Calu3 (cell line): ENCODE measurements around the gene UBE2M. TPM values are rescaled to one million over a fixed set of nuclear protein-coding genes. Genes with fewer than 3 reads are reported as not detected.
"Not testable (repeated sequence)": the region's sequence is repeated elsewhere in the genome, so short reads cannot be mapped to it uniquely, and the experiment has no call there.

Source experiments
- Bru-seq: library from RNA; stranded (reverse); fragments of 400-500 nt; gene quantifications from one replicate; lab custom pipeline; 2021; lab: Mats Ljungman, UMichigan
- BruChase-seq, 2 experiments: library from RNA; stranded (reverse); fragments of 400-500 nt; gene quantifications; one replicate each; lab custom pipeline; 2021; lab: Mats Ljungman, UMichigan
- BruUV-seq: library from RNA; stranded (reverse); fragments of 400-500 nt; replicated peaks from 2 replicates; lab custom pipeline; 2021; lab: Mats Ljungman, UMichigan
- CTCF ChIA-PET: fragments of 300-600 bp; sonication (Branson Sonifier 250); formaldehyde crosslinking; loops from one replicate; lab custom pipeline; 2022; ENCODE audit warnings: antibody characterized with exemption; lab: Charles Lee
- DNase-seq: peaks from one replicate; pipeline ENCODE4 v3.0.0; 2022
- H3K27ac Mint-ChIP-seq: one replicate; pipeline ENCODE4 v1.8.0; 2022; ENCODE audit warnings: mixed read lengths; ENCODE audit not compliant: unreplicated experiment
- H3K27me3 Mint-ChIP-seq: one replicate; pipeline ENCODE4 v1.8.0; 2022; ENCODE audit warnings: mixed read lengths; ENCODE audit not compliant: unreplicated experiment
- H3K36me3 Mint-ChIP-seq: one replicate; pipeline ENCODE4 v1.8.0; 2022; ENCODE audit warnings: mild to moderate bottlenecking, moderate library complexity, mixed read lengths; ENCODE audit not compliant: insufficient read depth, unreplicated experiment
- H3K4me1 Mint-ChIP-seq: one replicate; pipeline ENCODE4 v1.8.0; 2022; ENCODE audit warnings: mild to moderate bottlenecking, low read depth, mixed read lengths; ENCODE audit not compliant: unreplicated experiment
- H3K4me3 Mint-ChIP-seq: one replicate; pipeline ENCODE4 v1.8.0; 2022; ENCODE audit warnings: mild to moderate bottlenecking, low read depth, moderate library complexity, mixed read lengths; ENCODE audit not compliant: unreplicated experiment
- H3K9me3 Mint-ChIP-seq: one replicate; pipeline ENCODE4 v1.8.0; 2022; ENCODE audit warnings: low read depth, mixed read lengths; ENCODE audit not compliant: unreplicated experiment
- CTCF ChIP-seq: fragments of 200-600 bp; IDR thresholded peaks from one replicate; pipeline ENCODE4 v1.8.0; 2022; ENCODE audit warnings: antibody characterized with exemption; ENCODE audit not compliant: unreplicated experiment
- intact Hi-C: fragments of 100-400 bp; cut with micrococcal nuclease; formaldehyde crosslinking; loops from one replicate; pipeline ENCODE4 v1.10.0; 2022; ENCODE audit not compliant: unreplicated experiment
- long read RNA-seq: library from polyadenylated mRNA; stranded (forward); transcript quantifications from one replicate; pipeline ENCODE4 v2.0.0, GENCODE V29; 2022
- total RNA-seq: library from RNA; stranded (reverse); gene quantifications from 2 replicates; pipeline ENCODE4 v1.2.3, GENCODE V29; 2022

UBE2M gene
- 123 and 131 TPM in 2 replicates for total RNA-seq
- Bru-seq, nascent RNA = percentile 67 among the genes with signal in this experiment
- percentile 96 among the genes with signal in this experiment for BruChase-seq, experiment 1, labeled RNA remaining after a 6-hour chase
- percentile 92 among the genes with signal in this experiment for BruChase-seq, experiment 2, labeled RNA remaining after a 2-hour chase
- long read RNA-seq, transcript UBE2M-201 (6 exons, 1,508 nt) = major isoform, 252 of 281 reads
- long read RNA-seq, partial matches to known transcripts = 15 of 281 reads
- long read RNA-seq, other reads (novel, unspliced or antisense) = 13 of 281 reads

DNA sequence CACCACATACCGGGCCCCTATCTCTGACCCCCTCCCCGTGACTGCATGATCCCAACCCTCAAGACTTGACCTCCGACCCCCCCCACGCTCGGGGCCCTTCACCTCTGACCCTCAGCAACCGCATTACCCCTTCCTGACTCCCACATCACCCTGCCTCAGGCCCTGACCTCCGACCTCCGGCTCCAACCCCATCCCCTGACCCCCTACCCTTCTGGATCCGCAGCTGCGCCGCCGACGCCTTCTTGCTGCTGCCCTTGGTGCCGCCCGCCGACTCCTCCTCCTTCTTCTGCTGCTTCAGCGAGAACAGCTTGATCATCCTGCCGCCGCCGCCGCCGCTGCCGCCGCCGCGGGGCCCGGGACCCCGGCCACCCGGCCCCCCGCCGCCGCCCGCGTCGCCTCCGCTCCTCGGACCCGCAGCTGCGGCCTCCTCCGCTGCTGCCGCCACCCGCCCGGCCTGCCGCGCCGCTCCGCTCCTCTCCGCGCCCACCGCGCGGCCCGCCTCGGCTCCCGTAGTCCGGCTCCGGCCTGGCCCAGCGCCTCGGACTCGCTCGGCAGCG lies at the start of gene UBE2M:
TSS of gene UBE2M (minus strand) at position 546 of the 557 bp plus-strand sequence. CDS start at position 316, 230 bp downstream.
- peaks cover 39% of the 10 kb centered on the region for H3K4me1 Mint-ChIP-seq
- peak within 1 kb of the TSS; percentile 88 for H3K4me3 Mint-ChIP-seq
- BruUV-seq = no TSS peak
- H3K36me3 Mint-ChIP-seq = peaks cover 97% of the 10 kb centered on the region
- H3K27ac Mint-ChIP-seq = peak within 1 kb of the TSS; percentile 93
- no peak for DNase-seq
- intact Hi-C loops = no loop called here
- H3K27me3 Mint-ChIP-seq = peaks cover 20% of the 10 kb centered on the region
- TF ChIP-seq CTCF = no peak
- no peaks in the 10 kb centered on the region for H3K9me3 Mint-ChIP-seq
- CTCF ChIA-PET = interaction anchor here (2.3 kb wide), 1 partner anchor 38 kb away, joined by 7 read pairs; the partner anchor contains the start of gene ZBTB45

DNA sequence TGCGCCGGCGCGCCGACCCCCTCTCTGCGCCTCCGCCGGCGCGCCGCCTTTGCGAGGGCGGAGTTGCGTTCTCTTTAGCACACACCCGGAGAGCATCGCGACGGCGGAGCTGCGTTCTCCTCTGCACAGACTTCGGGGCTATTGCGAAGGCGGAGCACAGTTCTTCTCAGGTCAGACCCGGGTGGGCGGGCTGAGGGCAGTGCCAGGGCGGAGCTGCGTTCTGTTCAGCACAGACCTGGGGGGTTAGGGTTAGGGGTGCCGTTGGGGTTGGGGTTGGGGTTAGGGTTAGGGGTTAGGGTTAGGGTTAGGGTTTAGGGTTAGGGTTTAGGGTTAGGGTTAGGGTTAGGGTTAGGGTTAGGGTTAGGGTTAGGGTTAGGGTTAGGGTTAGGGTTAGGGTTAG lies 48.8 kb upstream of the UBE2M start:
- H3K27ac Mint-ChIP-seq, H3K4me1 Mint-ChIP-seq, H3K36me3 Mint-ChIP-seq, H3K4me3 Mint-ChIP-seq, H3K9me3 Mint-ChIP-seq, BruUV-seq, H3K27me3 Mint-ChIP-seq, CTCF ChIA-PET, DNase-seq, intact Hi-C loops: not testable (repeated sequence)

DNA sequence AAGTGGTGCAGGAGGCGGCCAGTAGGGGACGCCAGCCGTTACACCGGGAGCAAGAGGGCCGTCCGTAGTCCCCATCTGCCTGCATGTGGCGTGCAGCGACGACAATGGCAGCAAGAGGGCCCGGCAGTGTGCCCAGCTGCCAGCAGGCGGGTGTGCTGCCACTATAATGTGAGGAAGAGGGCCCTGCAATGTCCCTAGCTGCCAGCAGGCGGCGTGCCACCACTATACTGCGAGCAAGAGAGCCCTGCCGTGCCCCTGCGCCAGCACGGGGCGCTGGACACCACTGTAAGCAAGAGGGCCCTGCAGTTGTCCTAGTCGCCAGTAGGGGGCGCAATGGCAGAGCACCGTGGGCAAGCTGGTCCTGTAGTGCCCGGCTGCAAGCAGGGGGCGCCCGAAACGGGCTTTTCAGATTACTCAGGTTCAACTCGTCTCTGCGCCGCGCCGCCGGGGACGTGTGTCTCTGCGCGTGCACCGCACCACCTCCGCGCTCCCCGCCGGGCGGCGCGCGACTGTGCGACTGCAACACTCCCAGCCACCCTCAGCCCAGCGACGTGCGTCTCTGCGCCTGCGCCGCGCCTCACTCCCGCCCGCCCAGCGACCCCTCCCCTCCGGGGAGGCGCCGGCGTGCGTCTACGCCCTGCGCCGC lies 48.0 kb upstream of the UBE2M start:
- H3K27me3 Mint-ChIP-seq, CTCF ChIA-PET, BruUV-seq, H3K36me3 Mint-ChIP-seq, H3K27ac Mint-ChIP-seq, DNase-seq, intact Hi-C loops, H3K4me3 Mint-ChIP-seq, H3K4me1 Mint-ChIP-seq, H3K9me3 Mint-ChIP-seq: not testable (repeated sequence)
- TF ChIP-seq CTCF = peak; percentile 37

DNA sequence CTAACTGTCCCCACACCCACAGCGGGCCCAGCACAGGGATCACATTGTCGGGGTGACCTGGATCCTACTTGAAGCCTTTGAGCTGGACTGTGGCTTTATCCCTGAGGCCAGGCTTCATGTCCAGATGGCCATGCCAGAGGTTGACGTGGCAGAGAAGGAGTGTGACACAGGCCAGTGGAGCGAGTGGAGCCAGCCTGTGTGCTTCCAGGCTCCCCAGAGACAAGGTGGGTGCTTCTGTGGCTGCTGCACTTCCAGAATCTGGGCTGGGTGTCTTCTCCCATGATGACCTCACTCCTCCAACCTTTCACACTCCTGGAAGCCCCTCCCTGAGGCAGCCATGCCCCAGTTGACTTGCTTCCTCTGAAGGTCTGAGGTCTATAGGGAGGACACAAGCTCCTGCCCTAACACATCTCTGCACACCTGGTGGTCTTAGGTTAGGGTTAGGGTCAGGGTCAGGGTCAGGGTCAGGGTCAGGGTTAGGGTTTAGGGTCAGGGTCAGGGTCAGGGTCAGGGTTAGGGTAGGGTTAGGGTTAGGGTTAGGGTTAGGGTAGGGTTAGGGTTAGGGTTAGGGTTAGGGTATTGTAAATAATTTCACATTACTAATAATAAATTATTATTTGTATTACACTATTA lies 27.8 kb upstream of the UBE2M start:
- CTCF ChIA-PET = no interaction called here

More for the DNA sequence above, 27.8 kb upstream of the UBE2M start:
- Mint-ChIP-seq H3K36me3 (peaks cover 15% of the 10 kb centered on the region), H3K27ac (no peak overlapping the region), H3K27me3 (no peaks in the 10 kb centered on the region), H3K4me3 (no peak overlapping the region), H3K9me3 (no peaks in the 10 kb centered on the region), H3K4me1 (no peaks in the 10 kb centered on the region)
- TF ChIP-seq CTCF = no peak
- no peak for DNase-seq
- BruUV-seq = no TSS peak
- intact Hi-C loops = no loop called here
